ENCODE measurements around the gene CD200.

DNA sequence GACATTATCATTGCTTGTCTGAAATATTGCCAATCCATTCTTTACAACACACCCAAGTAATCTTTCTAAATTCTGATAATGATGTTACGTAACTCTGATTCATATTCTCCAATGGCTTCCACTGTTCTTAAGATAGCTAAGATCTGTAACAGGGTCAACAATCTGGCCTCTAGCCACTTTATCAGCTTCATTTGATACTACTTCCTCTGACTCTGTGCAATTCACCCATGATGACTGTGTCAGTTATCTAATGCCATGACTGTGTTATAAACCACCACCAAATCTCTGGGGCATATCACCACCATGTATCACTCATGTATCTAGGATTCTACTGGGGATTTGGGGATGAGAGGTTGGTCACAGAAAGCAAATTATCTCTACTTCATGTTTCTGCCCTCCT is 44.0 kb downstream of the CD200 start:
- TF ChIP-seq, protein P1, sequence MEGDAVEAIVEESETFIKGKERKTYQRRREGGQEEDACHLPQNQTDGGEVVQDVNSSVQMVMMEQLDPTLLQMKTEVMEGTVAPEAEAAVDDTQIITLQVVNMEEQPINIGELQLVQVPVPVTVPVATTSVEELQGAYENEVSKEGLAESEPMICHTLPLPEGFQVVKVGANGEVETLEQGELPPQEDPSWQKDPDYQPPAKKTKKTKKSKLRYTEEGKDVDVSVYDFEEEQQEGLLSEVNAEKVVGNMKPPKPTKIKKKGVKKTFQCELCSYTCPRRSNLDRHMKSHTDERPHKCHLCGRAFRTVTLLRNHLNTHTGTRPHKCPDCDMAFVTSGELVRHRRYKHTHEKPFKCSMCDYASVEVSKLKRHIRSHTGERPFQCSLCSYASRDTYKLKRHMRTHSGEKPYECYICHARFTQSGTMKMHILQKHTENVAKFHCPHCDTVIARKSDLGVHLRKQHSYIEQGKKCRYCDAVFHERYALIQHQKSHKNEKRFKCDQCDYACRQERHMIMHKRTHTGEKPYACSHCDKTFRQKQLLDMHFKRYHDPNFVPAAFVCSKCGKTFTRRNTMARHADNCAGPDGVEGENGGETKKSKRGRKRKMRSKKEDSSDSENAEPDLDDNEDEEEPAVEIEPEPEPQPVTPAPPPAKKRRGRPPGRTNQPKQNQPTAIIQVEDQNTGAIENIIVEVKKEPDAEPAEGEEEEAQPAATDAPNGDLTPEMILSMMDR (IDR thresholded peaks at IDR 0.05), result no peak
- peak; percentile 24 for TF ChIP-seq POLR2AphosphoS5 (IDR thresholded peaks at IDR 0.05)
